Ishikawa (cell line): ENCODE measurements around the gene TIGD1.

Source experiments
- CEBPB ChIP-seq: IDR thresholded peaks from 2 replicates; pipeline ENCODE4 v1.6.1; 2012
- CREB1 ChIP-seq: IDR thresholded peaks from 2 replicates; pipeline ENCODE4 v1.6.1; 2012; ENCODE audit warnings: low read depth
- EGR1 ChIP-seq: IDR thresholded peaks from 2 replicates; pipeline ENCODE4 v1.6.1; 2012
- EP300 ChIP-seq: IDR thresholded peaks from 2 replicates; pipeline ENCODE4 v1.6.1; 2012; ENCODE audit warnings: borderline replicate concordance
- FOXM1 ChIP-seq: IDR thresholded peaks from 2 replicates; pipeline ENCODE4 v1.6.1; 2012; ENCODE audit warnings: low read depth, borderline replicate concordance
- MAX ChIP-seq: IDR thresholded peaks from 2 replicates; pipeline ENCODE4 v1.6.1; 2012
- NFIC ChIP-seq: IDR thresholded peaks from 2 replicates; pipeline ENCODE4 v1.6.1; 2012
- RAD21 ChIP-seq: IDR thresholded peaks from 2 replicates; pipeline ENCODE4 v1.6.1; 2012; ENCODE audit warnings: low read depth
- TAF1 ChIP-seq: IDR thresholded peaks from 2 replicates; pipeline ENCODE4 v1.6.1; 2012; ENCODE audit warnings: low read depth, mild to moderate bottlenecking
- TCF12 ChIP-seq: IDR thresholded peaks from 2 replicates; pipeline ENCODE4 v1.6.1; 2012; ENCODE audit warnings: low read depth
- TEAD4 ChIP-seq: IDR thresholded peaks from 2 replicates; pipeline ENCODE4 v1.6.1; 2012
- YY1 ChIP-seq: IDR thresholded peaks from 2 replicates; pipeline ENCODE4 v1.6.1; 2012; ENCODE audit warnings: low read depth
- ZBTB7A ChIP-seq: IDR thresholded peaks from 2 replicates; pipeline ENCODE4 v1.6.1; 2012; ENCODE audit warnings: low read depth
- TF ChIP-seq, protein P1 (sequence below): IDR thresholded peaks from 2 replicates; pipeline ENCODE4 v1.6.1; 2012
- TF ChIP-seq, protein P2 (sequence below): IDR thresholded peaks from 2 replicates; pipeline ENCODE4 v1.6.1; 2012; ENCODE audit warnings: low read depth, mild to moderate bottlenecking

The TIGD1 gene

GRCh38 chr2:232581725-232582124, 31.4 kb upstream of the TIGD1 start:
- TF ChIP-seq FOXM1: no peak
- no peak for TF ChIP-seq EGR1
- TF ChIP-seq CREB1: no peak
- no peak for TF ChIP-seq TCF12
- TF ChIP-seq CEBPB: no peak
- TF ChIP-seq EP300: no peak
- no peak for TF ChIP-seq TAF1
- no peak for TF ChIP-seq YY1
- TF ChIP-seq, protein P1, sequence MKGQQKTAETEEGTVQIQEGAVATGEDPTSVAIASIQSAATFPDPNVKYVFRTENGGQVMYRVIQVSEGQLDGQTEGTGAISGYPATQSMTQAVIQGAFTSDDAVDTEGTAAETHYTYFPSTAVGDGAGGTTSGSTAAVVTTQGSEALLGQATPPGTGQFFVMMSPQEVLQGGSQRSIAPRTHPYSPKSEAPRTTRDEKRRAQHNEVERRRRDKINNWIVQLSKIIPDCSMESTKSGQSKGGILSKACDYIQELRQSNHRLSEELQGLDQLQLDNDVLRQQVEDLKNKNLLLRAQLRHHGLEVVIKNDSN: no peak

GRCh38 chr2:232580648-232580981, 30.3 kb upstream of the TIGD1 start:
- TF ChIP-seq MAX (no peak), TCF12 (no peak), EP300 (no peak), TEAD4 (no peak), YY1 (no peak), RAD21 (no peak), CEBPB (no peak), ZBTB7A (no peak), FOXM1 (no peak), CREB1 (no peak), NFIC (no peak), EGR1 (no peak), TAF1 (no peak)
- TF ChIP-seq, protein P2, sequence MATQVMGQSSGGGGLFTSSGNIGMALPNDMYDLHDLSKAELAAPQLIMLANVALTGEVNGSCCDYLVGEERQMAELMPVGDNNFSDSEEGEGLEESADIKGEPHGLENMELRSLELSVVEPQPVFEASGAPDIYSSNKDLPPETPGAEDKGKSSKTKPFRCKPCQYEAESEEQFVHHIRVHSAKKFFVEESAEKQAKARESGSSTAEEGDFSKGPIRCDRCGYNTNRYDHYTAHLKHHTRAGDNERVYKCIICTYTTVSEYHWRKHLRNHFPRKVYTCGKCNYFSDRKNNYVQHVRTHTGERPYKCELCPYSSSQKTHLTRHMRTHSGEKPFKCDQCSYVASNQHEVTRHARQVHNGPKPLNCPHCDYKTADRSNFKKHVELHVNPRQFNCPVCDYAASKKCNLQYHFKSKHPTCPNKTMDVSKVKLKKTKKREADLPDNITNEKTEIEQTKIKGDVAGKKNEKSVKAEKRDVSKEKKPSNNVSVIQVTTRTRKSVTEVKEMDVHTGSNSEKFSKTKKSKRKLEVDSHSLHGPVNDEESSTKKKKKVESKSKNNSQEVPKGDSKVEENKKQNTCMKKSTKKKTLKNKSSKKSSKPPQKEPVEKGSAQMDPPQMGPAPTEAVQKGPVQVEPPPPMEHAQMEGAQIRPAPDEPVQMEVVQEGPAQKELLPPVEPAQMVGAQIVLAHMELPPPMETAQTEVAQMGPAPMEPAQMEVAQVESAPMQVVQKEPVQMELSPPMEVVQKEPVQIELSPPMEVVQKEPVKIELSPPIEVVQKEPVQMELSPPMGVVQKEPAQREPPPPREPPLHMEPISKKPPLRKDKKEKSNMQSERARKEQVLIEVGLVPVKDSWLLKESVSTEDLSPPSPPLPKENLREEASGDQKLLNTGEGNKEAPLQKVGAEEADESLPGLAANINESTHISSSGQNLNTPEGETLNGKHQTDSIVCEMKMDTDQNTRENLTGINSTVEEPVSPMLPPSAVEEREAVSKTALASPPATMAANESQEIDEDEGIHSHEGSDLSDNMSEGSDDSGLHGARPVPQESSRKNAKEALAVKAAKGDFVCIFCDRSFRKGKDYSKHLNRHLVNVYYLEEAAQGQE: no peak
- TF ChIP-seq, protein P1: no peak

GRCh38 chr2:232578626-232579025, 28.3 kb upstream of the TIGD1 start:
- no peak for TF ChIP-seq MAX

DNA sequence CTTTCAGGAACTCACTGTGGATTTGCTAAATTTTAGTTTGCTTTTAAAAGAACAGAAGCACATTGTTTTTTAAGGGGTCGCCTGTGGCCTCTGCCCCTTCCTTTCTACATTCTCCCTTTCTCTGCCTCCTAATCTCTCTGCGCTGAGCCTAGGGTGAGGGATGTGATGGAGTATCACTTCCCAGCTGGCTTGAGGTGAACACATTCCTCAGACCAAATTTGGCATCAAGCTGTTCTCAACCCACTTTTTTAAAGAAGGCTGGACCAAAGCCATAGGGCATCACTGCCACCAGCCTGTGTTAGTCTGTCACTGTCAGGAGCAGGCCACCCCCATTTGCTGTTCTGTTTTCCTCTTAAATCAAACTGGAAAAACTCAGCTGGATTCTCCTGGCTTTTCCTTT, 27.5 kb upstream of the TIGD1 start:
- TF ChIP-seq TAF1 (no peak), EGR1 (no peak)

GRCh38 chr2:232576995-232577394, 26.6 kb upstream of the TIGD1 start:
- TF ChIP-seq MAX (no peak), TAF1 (no peak), ZBTB7A (no peak), EP300 (no peak), CREB1 (no peak), TCF12 (no peak), FOXM1 (no peak), EGR1 (no peak), TEAD4 (no peak), CEBPB (no peak), NFIC (no peak), YY1 (no peak), RAD21 (no peak)
- TF ChIP-seq, protein P1: no peak
- TF ChIP-seq, protein P2: no peak

GRCh38 chr2:232575404-232575746, 25.0 kb upstream of the TIGD1 start:
- TF ChIP-seq MAX: no peak
